A549 (cell line): ENCODE measurements around the gene SLC14A1. TPM values are rescaled to one million over a fixed set of nuclear protein-coding genes. Genes with fewer than 3 reads are reported as not detected.
A peak's percentile ranks its signal among the peaks of the same experiment; 100 is the strongest.

ENCODE experiments used
- ATAC-seq, 2 experiments: fragments of 200-7000 bp in 1 of 2; fragments of >200 bp in 1 of 2; cut with Nextera tagmentation in 1 of 2; cut with Tn5 transposase in 1 of 2; 3 replicates each; pipeline versions ENCODE4 v1.8.0 to v1.9.1; 2018 to 2020; ENCODE audit warnings: mild to moderate bottlenecking in 1 of 2, moderate library complexity in 1 of 2
- CTCF ChIA-PET: fragments of 300-600 bp; sonication (Branson Sonifier 250); formaldehyde crosslinking; extraction: SDS; loops from one replicate; lab custom pipeline; 2021; ENCODE audit warnings: antibody characterized with exemption, inconsistent platforms; lab: Yijun Ruan, JAX
- POLR2A ChIA-PET: fragments of 350-600 bp; formaldehyde crosslinking; extraction: SDS; loops from one replicate; lab custom pipeline; 2021; ENCODE audit warnings: antibody characterized with exemption, inconsistent platforms; lab: Yijun Ruan, JAX
- DNase-seq, 2 experiments: peaks; one replicate each; pipeline versions ENCODE4 v3.0.0 to v3.0.0-alpha.2; 2011 to 2016; ENCODE audit warnings: low read depth in 1 of 2, low spot score in 1 of 2
- FAIRE-seq: peaks from 2 replicates; lab custom pipeline; 2011; peaks lifted over from hg19 to GRCh38; lab: Jason Lieb, UNC
- H3K27ac ChIP-seq, 2 experiments: fragments of >200 bp; sonication (Bioruptor Twin); formaldehyde crosslinking; 3 replicates each; pipeline ENCODE4 v1.5.1; 2016 to 2017
- H3K4me1 ChIP-seq: fragments of >200 bp; sonication (Bioruptor Twin); formaldehyde crosslinking; 3 replicates; pipeline ENCODE4 v1.6.1; 2016
- H3K4me2 ChIP-seq: fragments of >200 bp; sonication (Bioruptor Twin); formaldehyde crosslinking; 3 replicates; pipeline ENCODE4 v1.6.1; 2016
- H3K4me3 ChIP-seq: fragments of >200 bp; sonication (Bioruptor Twin); formaldehyde crosslinking; 3 replicates; pipeline ENCODE4 v1.5.1; 2016
- H3K9me3 ChIP-seq: fragments of >200 bp; sonication (Bioruptor Twin); formaldehyde crosslinking; 3 replicates; pipeline ENCODE4 v1.6.1; 2016
- BCL3 ChIP-seq: fragments of >200 bp; sonication (Bioruptor Twin); formaldehyde crosslinking; IDR thresholded peaks from 3 replicates; pipeline ENCODE4 v1.6.1; 2016
- CEBPB ChIP-seq, 2 experiments: fragments of >200 bp in 1 of 2; sonication (Bioruptor Twin) in 1 of 2; formaldehyde crosslinking in 1 of 2; IDR thresholded peaks; 2 replicates each; pipeline ENCODE4 v1.6.1; 2012 to 2016
- ELK1 ChIP-seq: fragments of 150-350 bp; IDR thresholded peaks from 2 replicates; pipeline ENCODE4 v1.6.1; 2014; ENCODE audit warnings: low read depth, mild to moderate bottlenecking, low read length
- EP300 ChIP-seq, 2 experiments: fragments of >200 bp; sonication (Bioruptor Twin); formaldehyde crosslinking; IDR thresholded peaks; 2 replicates in 1 of 2; 3 replicates in 1 of 2; pipeline ENCODE4 v1.6.1; 2016 to 2017
- FOSL2 ChIP-seq, 2 experiments: fragments of 450-650 bp in 1 of 2; fragments of >200 bp in 1 of 2; sonication (Bioruptor Twin) in 1 of 2; formaldehyde crosslinking; IDR thresholded peaks; 2 replicates each; pipeline versions ENCODE4 v1.5.0 to v1.6.1; 2016 to 2020; ENCODE audit warnings: mild to moderate bottlenecking in 1 of 2, moderate library complexity in 1 of 2
- GATA3 ChIP-seq: IDR thresholded peaks from 2 replicates; pipeline ENCODE4 v1.6.1; 2012; ENCODE audit warnings: borderline replicate concordance
- HES2 ChIP-seq: fragments of >200 bp; sonication (Bioruptor Twin); formaldehyde crosslinking; IDR thresholded peaks from 2 replicates; pipeline ENCODE4 v1.6.1; 2016
- HMGXB4 ChIP-seq: fragments of 250-450 bp; sonication (Bioruptor Pico); IDR thresholded peaks from 2 replicates; pipeline ENCODE4 v1.5.0; 2021; ENCODE audit warnings: mild to moderate bottlenecking, moderate library complexity, borderline replicate concordance
- JUN ChIP-seq, 2 experiments: fragments of >200 bp; sonication (Bioruptor Twin); formaldehyde crosslinking; IDR thresholded peaks; 2 replicates in 1 of 2; 3 replicates in 1 of 2; pipeline ENCODE4 v1.6.1; 2016 to 2017
- JUNB ChIP-seq: fragments of >200 bp; sonication (Bioruptor Twin); formaldehyde crosslinking; IDR thresholded peaks from 2 replicates; pipeline ENCODE4 v1.6.1; 2016
- KDM1A ChIP-seq: fragments of 200-600 bp; sonication (generic); IDR thresholded peaks from 2 replicates; pipeline ENCODE4 v1.6.1; 2016; ENCODE audit warnings: low read depth, mild to moderate bottlenecking
- MAX ChIP-seq: IDR thresholded peaks from 2 replicates; pipeline ENCODE4 v1.6.1; 2012
- PBX3 ChIP-seq: IDR thresholded peaks from 2 replicates; pipeline ENCODE4 v1.6.1; 2012
- RAD21 ChIP-seq, 2 experiments: fragments of >200 bp in 1 of 2; sonication (Bioruptor Twin) in 1 of 2; formaldehyde crosslinking in 1 of 2; IDR thresholded peaks in 1 of 2; conservative IDR thresholded peaks in 1 of 2; 2 replicates in 1 of 2; 3 replicates in 1 of 2; pipeline ENCODE4 v1.6.1; 2012 to 2018; ENCODE audit warnings: inconsistent platforms in 1 of 2
- RARB ChIP-seq: fragments of 250-450 bp; sonication (Bioruptor Pico); IDR thresholded peaks from 2 replicates; pipeline ENCODE4 v1.8.0; 2021; ENCODE audit warnings: mild to moderate bottlenecking, moderate library complexity
- RCOR1 ChIP-seq: fragments of 150-350 bp; IDR thresholded peaks from 2 replicates; pipeline ENCODE4 v1.6.1; 2014; ENCODE audit warnings: antibody characterized with exemption, low read length, low read depth
- SMC3 ChIP-seq: fragments of >200 bp; sonication (Bioruptor Twin); formaldehyde crosslinking; IDR thresholded peaks from 3 replicates; pipeline ENCODE4 v1.6.1; 2018; ENCODE audit warnings: inconsistent platforms
- WGBS: methylation state at CpG from one replicate; pipeline ENCODE4 v1.1.6; 2017; ENCODE audit errors: missing lambda C conversion rate; 5-methylcytosine and 5-hydroxymethylcytosine counted together
- polyA plus RNA-seq, 4 experiments: library from polyadenylated mRNA; depleted of rRNA in 3 of 4; stranded (reverse); fragments of >200 nt; fragmentation: RNase III in 1 of 4; extraction: RNeasy Plus Mini Kit Qiagen cat#74134 plus additional on column Dnase treatment in 1 of 4; gene quantifications; 2 replicates in 3 of 4; 3 replicates in 1 of 4; pipeline ENCODE4 v1.2.3, GENCODE V29; 2011 to 2017

Gene SLC14A1
- polyA plus RNA-seq, 2 of the 4 experiments (the other 2 are of a cell fraction): 0.23 TPM; not detected in 1

GRCh38 chr18:45793264-45793965 is 69.4 kb downstream of the SLC14A1 start:
- TF ChIP-seq EP300 (IDR thresholded peaks at IDR 0.05): peak; percentile 53 to 67; a peak in 3 of 5 replicates
- TF ChIP-seq JUN (IDR thresholded peaks at IDR 0.05): peak; percentile 68 to 73; a peak in 3 of 5 replicates
- peak; percentile 60 for TF ChIP-seq MAX
- TF ChIP-seq FOSL2 (IDR thresholded peaks at IDR 0.05): peak; percentile 93
- peak; percentile 90 for TF ChIP-seq FOSL2 (CRISPR knock-in tag; IDR thresholded peaks at IDR 0.05)
- peak; percentile 73; the same call in 1 of the 3 replicates for TF ChIP-seq BCL3
- TF ChIP-seq RAD21 (conservative IDR thresholded peaks at IDR 0.05 in 1 of 2, IDR thresholded peaks at IDR 0.05 in 1 of 2): no peak; a peak in 1 of 5 replicates
- peak; percentile 69; the same call in 1 of the 2 replicates for TF ChIP-seq HES2
- peak; percentile 94 to 98 for TF ChIP-seq CEBPB (IDR thresholded peaks at IDR 0.05)
- TF ChIP-seq ELK1: no peak
- TF ChIP-seq RCOR1: no peak
- TF ChIP-seq JUNB: peak; percentile 97
- TF ChIP-seq GATA3: peak; percentile 85
- TF ChIP-seq RARB (CRISPR knock-in tag): no peak
- TF ChIP-seq KDM1A: no peak
- peak; percentile 35; the same call in 2 of the 3 replicates for TF ChIP-seq SMC3
- TF ChIP-seq PBX3: 0 out of 2 replicates have a peak, but pooled peaks have one; percentile 31
- FAIRE-seq: peak; percentile 88
- H3K27ac ChIP-seq: peak overlapping the region; percentile 78 to 86
- no peak overlapping the region for H3K4me3 ChIP-seq
- DNase-seq: peak; percentile 66 to 83
- peaks cover 15% of the 10 kb centered on the region for H3K4me1 ChIP-seq
- peak; percentile 94 to 100 for ATAC-seq
- CTCF ChIA-PET: interaction anchor here (1.8 kb wide), 1 partner anchor 16 kb away, joined by 5 read pairs; no protein-coding TSS in a partner anchor
- WGBS: 4% methylated on average over 4 of the region's 4 CpGs
- peak overlapping the region; percentile 76 for H3K4me2 ChIP-seq
- POLR2A ChIA-PET: no interaction called here
- H3K9me3 ChIP-seq: no peaks in the 10 kb centered on the region

- H3K4me2 ChIP-seq: peak overlapping the region; percentile 65; the same call in 1 of the 3 replicates
- no peak for DNase-seq
- H3K4me3 ChIP-seq: no peak overlapping the region
- POLR2A ChIA-PET: interaction anchor here (1.7 kb wide), 1 partner anchor 26 kb away, joined by 10 read pairs; no protein-coding TSS in a partner anchor
- no peak for ATAC-seq
- H3K4me1 ChIP-seq: peaks cover 19% of the 10 kb centered on the region
- TF ChIP-seq CEBPB (IDR thresholded peaks at IDR 0.05): peak in 1 of 2 experiments; percentile 45; a peak in 1 of 4 replicates
- no peak for TF ChIP-seq BCL3
- no peak for TF ChIP-seq HMGXB4 (CRISPR knock-in tag)
- TF ChIP-seq, all 56 proteins: peak for 1
- CTCF ChIA-PET: interaction anchor here (0.7 to 2.2 kb wide), 3 partner anchors 22 to 79 kb away, joined by 3 to 8 read pairs (median 3); no protein-coding TSS in a partner anchor
- no peak for FAIRE-seq
- WGBS: no CpG with 5 or more reads among the region's 1 CpG
- H3K9me3 ChIP-seq: peaks cover 12% of the 10 kb centered on the region
- H3K27ac ChIP-seq: peak overlapping the region; percentile 71 to 93
Observed at GRCh38 chr18:45801416-45802004, 77.5 kb downstream of the SLC14A1 start.
